ENCODE results near the gene POPDC3.

GRCh38 chr6:105111105-105111504, 68.7 kb downstream of the POPDC3 start:
- no peak for TF ChIP-seq CTCF (IDR thresholded peaks at IDR 0.05)
- TF ChIP-seq POLR2A (IDR thresholded peaks at IDR 0.05), result no peak

Measured in esophagus squamous epithelium (tissue), 4 donors.